Hematopoietic multipotent progenitor cell treated with erythropoietin and hydrocortisone succinate and interleukin-3 and kit ligand, for 15 days (in vitro differentiated cells): ENCODE results near the gene PTPRT.

ENCODE experiments used
- DNase-seq: peaks from one replicate; pipeline ENCODE4 v3.0.0-alpha.2; 2015; ENCODE audit warnings: low spot score

The PTPRT gene

DNA sequence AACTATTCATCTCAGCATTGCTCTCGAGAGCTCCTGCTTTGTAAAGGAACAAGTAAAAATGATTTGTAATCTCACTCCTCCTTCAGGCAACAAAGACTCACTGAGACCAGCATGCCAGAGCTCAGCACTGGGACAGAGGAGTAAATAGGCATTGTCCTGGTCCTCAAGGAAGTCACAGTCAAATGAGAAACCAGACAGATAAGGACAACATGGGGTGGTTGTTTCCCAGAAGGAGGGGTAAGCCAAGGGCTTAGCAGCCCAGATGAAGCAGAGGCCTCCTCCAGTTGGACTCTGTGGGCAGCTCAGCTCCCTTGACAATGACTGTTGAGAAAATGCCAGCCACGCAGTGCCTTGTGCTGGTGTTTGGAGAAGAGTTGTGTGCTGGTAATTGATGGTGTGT, 1145.8 kb downstream of the PTPRT start:
- DNase-seq, result no peak

DNA sequence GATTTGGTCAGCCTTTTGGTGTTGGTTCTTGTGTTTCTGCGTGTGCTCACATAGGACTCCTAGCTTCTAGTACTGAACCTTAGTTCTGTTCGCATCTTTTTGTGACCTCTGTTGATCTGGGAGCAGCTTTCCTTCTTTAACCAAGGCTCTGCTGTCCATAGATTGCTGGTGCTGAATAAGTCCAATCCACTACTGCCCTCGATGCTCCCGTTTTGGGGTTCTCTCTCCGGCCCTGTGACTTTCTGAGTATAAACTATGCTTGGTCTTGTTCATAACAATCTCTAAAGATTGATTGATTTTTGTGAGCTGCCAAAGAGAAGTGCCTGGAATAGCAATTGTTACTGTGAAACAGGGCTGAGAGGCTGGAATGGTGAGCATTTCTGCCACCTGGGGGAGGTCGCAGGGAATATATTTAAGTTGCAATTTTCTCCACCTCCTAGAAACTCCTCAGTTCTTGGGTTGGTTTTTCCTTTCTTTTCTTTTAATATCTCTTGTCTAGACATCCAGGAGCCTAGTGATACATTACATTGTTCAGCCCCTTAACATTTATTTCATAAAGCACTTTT, 1148.6 kb downstream of the PTPRT start:
- no peak for DNase-seq

DNA sequence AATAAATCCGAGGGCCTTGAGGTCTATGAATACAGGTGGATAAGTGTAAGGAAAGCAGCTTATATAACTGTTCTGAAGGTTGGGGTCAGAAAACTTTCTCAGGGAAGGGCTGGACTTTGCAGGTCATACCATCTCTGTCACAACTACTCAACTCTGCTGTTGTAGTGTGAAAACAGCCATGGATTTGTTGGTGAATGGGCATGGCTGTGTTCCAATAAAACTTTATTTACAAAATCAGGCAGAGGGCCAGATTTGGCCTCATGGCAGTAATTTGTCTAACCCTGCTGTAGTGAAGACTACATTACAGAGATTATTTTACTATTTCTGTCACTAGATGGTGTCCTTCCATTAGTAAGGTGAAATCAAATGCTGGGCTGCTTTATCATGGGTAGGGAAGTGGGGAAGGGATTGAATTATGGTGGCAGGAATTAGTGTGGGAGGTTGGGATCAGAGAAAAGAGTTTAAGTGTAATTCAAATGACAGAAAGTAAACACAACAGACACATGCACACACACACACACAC, 1161.9 kb downstream of the PTPRT start:
- DNase-seq, result no peak

DNA sequence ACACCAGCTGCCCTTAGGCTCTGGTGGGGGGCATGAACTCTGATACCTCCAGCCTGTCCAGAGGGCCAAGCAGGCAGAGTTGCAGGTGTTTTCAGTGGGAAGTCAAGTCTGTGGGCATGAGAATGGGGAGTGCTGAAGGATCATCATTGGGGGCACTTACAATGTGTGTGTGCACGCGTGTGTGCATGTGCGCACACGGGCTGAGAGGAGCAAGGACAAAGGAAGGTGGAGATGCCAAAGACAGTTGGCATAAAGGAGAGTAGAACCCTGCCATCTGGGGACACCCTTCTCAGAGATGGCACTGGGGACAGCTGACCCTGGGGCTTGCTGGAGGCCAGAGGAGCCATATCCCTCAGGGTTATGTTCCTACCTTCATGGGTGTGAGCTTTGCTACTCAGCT, 1163.1 kb downstream of the PTPRT start:
- DNase-seq, result no peak

DNA sequence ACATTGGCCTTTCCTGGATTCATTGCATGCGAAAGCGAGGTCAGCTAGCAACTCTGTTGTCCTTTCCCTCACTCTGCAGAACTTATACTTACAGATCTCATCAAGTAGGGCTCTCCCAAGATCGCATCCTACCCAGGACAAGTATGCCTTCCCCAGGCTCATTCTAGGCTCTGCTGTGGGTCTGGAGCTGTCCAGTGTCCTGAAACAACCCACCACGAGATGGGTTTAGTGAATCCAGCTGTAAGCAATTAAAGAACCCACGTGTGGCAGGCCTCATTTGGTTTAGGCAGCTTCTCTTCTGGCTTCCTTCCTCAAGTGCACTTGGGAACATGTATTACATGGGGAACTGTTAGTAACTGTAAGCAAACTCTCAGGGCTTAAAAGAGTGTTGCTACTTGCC, 1165.1 kb downstream of the PTPRT start:
- no peak for DNase-seq
